KBM-7 (cell line): ENCODE results near the gene CMIP.

Experiments
- DNase-seq: peaks from one replicate; pipeline ENCODE4 v3.0.0-alpha.2; 2015
- in situ Hi-C: fragments of 300-500 bp; cut with MboI; formaldehyde crosslinking; loops from 2 replicates; pipeline ENCODE4 v1.14.3; 2020; ENCODE audit warnings: low sequenced_read_pairs, low pct_unique_long_range_greater_than_20kb, mixed read lengths

CMIP gene

GRCh38 chr16:81649561-81650184 lies 205.1 kb downstream of the CMIP start:
- DNase-seq = no peak
- in situ Hi-C loops = no loop called here

GRCh38 chr16:81650281-81650680 lies 205.7 kb downstream of the CMIP start:
- in situ Hi-C loops = no loop called here
- no peak for DNase-seq

- DNase-seq = no peak
- in situ Hi-C loops = no loop called here
Measured at GRCh38 chr16:81650982-81651562, 206.5 kb downstream of the CMIP start.

- DNase-seq = no peak
Measured at GRCh38 chr16:81651758-81652718, 207.4 kb downstream of the CMIP start.

GRCh38 chr16:81652798-81653505 lies 208.3 kb downstream of the CMIP start:
- no peak for DNase-seq
- in situ Hi-C loops = no loop called here

More at GRCh38 chr16:81651758-81652718, 207.4 kb downstream of the CMIP start:
- in situ Hi-C loops = no loop called here

- DNase-seq = no peak
- in situ Hi-C loops = no loop called here
Measured at GRCh38 chr16:81654346-81654745, 209.7 kb downstream of the CMIP start.

GRCh38 chr16:81655469-81656162 lies 211.0 kb downstream of the CMIP start:
- peak; percentile 33 for DNase-seq
- in situ Hi-C loops = no loop called here

- in situ Hi-C loops = no loop called here
- no peak for DNase-seq
Measured at GRCh38 chr16:81657224-81657623, 212.6 kb downstream of the CMIP start.

GRCh38 chr16:81657781-81658180 lies 213.2 kb downstream of the CMIP start:
- DNase-seq = no peak
- in situ Hi-C loops = no loop called here

- no peak for DNase-seq
- in situ Hi-C loops = no loop called here
Measured at GRCh38 chr16:81658373-81658772, 213.8 kb downstream of the CMIP start.

GRCh38 chr16:81659249-81659648 lies 214.6 kb downstream of the CMIP start:
- DNase-seq = no peak
- in situ Hi-C loops = no loop called here

- no peak for DNase-seq
- in situ Hi-C loops = no loop called here
Measured at GRCh38 chr16:81661082-81661481, 216.5 kb downstream of the CMIP start.

- DNase-seq = no peak
- in situ Hi-C loops = no loop called here
Measured at GRCh38 chr16:81664153-81664552, 219.5 kb downstream of the CMIP start.

GRCh38 chr16:81665588-81665987 lies 221.0 kb downstream of the CMIP start:
- no peak for DNase-seq
- in situ Hi-C loops = no loop called here

- no peak for DNase-seq
- in situ Hi-C loops = no loop called here
Measured at GRCh38 chr16:81666113-81666512, 221.5 kb downstream of the CMIP start.

- in situ Hi-C loops = no loop called here
- DNase-seq = no peak
Measured at GRCh38 chr16:81668243-81669097, 223.9 kb downstream of the CMIP start.

GRCh38 chr16:81669473-81670350 lies 225.1 kb downstream of the CMIP start:
- in situ Hi-C loops = no loop called here
- no peak for DNase-seq
